ENCODE results near the gene ADNP2.

The ADNP2 gene

GRCh38 chr18:80108739-80109675 is at the start of gene ADNP2:
ADNP2 (plus strand) TSS chr18:80109262; CDS start chr18:80117543, 8,281 bp downstream.
- peak within 1 kb of the TSS; percentile 77 for H3K4me3 ChIP-seq (ENCODE audit: low read depth, low read length)
- no peak for TF ChIP-seq CTCF (IDR thresholded peaks at IDR 0.05; ENCODE audit: low read depth, low read length)

DNA sequence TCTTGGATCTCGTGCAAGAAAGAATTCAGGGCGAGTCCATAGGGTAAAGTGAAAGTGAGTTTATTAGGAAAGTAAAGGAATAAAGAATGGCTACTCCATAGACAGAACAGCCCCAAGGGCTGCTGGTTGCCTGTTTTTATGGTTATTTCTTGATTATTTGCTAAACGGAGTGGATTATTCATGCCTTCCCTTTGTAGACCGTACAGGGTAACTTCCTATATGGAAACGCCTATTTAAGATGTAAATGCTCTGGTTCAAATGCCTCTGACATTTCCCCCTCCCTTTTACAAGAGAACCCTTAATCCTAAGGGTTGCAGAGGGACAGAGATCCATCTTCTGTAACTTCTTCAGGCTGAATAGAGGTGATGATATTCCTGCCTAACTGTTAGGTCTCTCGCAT is 49.1 kb upstream of the ADNP2 start:
- no peak for TF ChIP-seq CTCF (IDR thresholded peaks at IDR 0.05; ENCODE audit: low read depth, low read length)
- no peak overlapping the region for H3K4me3 ChIP-seq (ENCODE audit: low read depth, low read length)

- H3K4me3 ChIP-seq (ENCODE audit: low read depth, low read length): no peak overlapping the region
- no peak for TF ChIP-seq CTCF (IDR thresholded peaks at IDR 0.05; ENCODE audit: low read depth, low read length)
These were observed 43.4 kb upstream of the ADNP2 start for GRCh38 chr18:80065705-80066104.

DNA sequence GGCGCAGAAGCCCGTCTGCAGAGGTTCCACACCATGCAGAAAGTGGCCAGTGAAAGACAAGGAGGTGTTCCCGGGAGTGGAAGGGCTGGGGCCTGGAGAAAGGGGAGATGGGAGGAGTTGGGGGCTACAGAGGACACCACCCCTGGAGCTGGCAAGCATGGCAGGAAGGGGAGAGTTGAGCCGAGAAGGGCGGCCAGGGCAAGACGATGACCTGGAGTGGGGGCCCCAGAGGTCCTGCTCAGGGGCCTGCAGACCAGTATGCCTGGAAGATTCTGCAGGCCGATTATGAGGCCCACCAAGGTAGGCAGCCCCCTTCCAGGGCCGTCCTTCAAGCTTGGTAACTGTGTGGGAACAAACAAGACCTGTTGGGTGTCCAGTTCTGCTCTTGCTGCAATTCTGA is 41.7 kb upstream of the ADNP2 start:
- TF ChIP-seq CTCF (IDR thresholded peaks at IDR 0.05; ENCODE audit: low read depth, low read length): no peak
- no peak overlapping the region for H3K4me3 ChIP-seq (ENCODE audit: low read depth, low read length)

DNA sequence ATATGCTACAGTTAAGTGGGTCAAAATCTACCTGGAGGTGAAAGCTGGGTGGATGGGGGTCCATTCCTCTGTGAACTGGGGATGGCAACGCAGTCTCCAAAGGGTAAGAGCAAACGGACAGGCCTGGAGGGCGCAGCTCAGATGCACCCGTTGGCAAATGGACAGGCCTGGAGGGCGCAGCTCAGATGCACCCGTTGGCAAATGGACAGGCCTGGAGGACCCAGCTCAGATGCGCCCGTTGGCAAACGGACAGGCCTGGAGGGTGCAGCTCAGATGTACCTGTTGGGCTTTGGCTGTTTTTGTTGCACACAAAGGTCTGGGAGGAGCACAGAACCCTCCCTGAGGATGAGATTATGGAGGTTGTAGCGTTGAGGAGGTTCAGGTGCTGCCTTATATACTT is 41.2 kb upstream of the ADNP2 start:
- no peak for TF ChIP-seq CTCF (IDR thresholded peaks at IDR 0.05; ENCODE audit: low read depth, low read length)
- H3K4me3 ChIP-seq (ENCODE audit: low read depth, low read length): no peak overlapping the region

DNA sequence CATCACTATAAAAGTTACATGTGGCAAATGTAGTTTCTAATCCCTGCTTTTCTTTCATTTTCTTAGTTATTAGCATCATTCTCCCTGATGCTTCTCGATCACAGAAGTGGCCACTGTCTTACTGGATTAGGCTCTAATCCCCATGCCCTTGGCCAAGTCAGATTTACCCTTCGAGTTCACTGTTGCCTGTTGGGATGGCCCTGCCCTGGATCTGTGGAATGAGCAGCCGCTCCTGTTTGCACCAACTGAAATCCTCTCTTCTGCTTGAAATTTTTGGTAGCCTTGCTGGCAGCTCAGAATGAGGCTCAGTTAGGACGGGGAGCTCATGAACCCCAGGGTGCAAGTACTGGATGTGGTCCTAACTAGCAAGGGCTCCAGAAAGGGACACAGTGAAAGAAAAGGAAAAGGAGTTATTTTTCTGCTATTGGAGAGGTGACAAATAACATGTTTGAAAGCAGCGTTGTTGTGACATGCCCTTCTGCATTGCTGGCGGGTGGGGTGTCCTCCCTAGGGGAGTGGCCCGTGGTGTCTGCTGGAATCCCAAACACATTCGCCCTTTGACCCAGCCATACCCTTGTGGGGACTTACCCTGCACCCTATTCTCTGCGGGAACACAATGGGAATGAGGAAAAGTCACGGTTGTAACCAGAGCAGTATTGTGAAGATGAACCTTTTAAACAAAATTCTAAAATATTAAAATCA is 40.3 kb upstream of the ADNP2 start:
- no peak for TF ChIP-seq CTCF (IDR thresholded peaks at IDR 0.05; ENCODE audit: low read depth, low read length)
- no peak overlapping the region for H3K4me3 ChIP-seq (ENCODE audit: low read depth, low read length)

GRCh38 chr18:80070825-80071224 is 38.2 kb upstream of the ADNP2 start:
- no peak overlapping the region for H3K4me3 ChIP-seq (ENCODE audit: low read depth, low read length)

More at GRCh38 chr18:80070825-80071224, 38.2 kb upstream of the ADNP2 start:
- TF ChIP-seq CTCF (IDR thresholded peaks at IDR 0.05; ENCODE audit: low read depth, low read length): no peak

Measured in WI38 (cell line).